ENCODE data around the gene EMB.

- TF ChIP-seq CTCF (IDR thresholded peaks at IDR 0.05; ENCODE audit: poor library complexity) (no peak), EZH2phosphoT487 (IDR thresholded peaks at IDR 0.05; ENCODE audit: low read depth, severe bottlenecking, unreplicated experiment) (no peak), EZH2 (IDR thresholded peaks at IDR 0.05; ENCODE audit: borderline replicate concordance) (no peak)
Measured at GRCh38 chr5:50439221-50439620, 1.9 kb downstream of the EMB start.

All from hepatocyte (in vitro differentiated cells).